ENCODE results near the gene KRCC1. TPM values are rescaled to one million over a fixed set of nuclear protein-coding genes. Genes with fewer than 3 reads are reported as not detected.
A peak's percentile ranks its signal among the peaks of the same experiment; 100 is the strongest.

Gene KRCC1
- total and polyA plus RNA-seq, 9 of the 15 experiments (the other 6 are each of a cell fraction or from before 2014, with no cell fraction given) = 1.9 to 6.0 (median 2.2) TPM

GRCh38 chr2:88055371-88056128 is at the start of gene KRCC1 (continued):
- no peak; the same call in 1 of the 2 replicates for TF ChIP-seq NKRF (IDR thresholded peaks at IDR 0.05; ENCODE audit: borderline replicate concordance)
- TF ChIP-seq FUS (optimal IDR thresholded peaks at IDR 0.05; ENCODE audit: low read depth, low read length) = peak; percentile 55
- TF ChIP-seq ZNF175 (CRISPR knock-in tag; IDR thresholded peaks at IDR 0.05; ENCODE audit: low read depth) = 0 out of 2 replicates have a peak, but pooled peaks have one; percentile 41
- no peak for TF ChIP-seq RHOXF2B (CRISPR knock-in tag; conservative IDR thresholded peaks at IDR 0.05)
- TF ChIP-seq ZEB2 (IDR thresholded peaks at IDR 0.05) = no peak
- no peak for TF ChIP-seq NFYB (IDR thresholded peaks at IDR 0.05; ENCODE audit: extremely low read depth, insufficient read length)
- no peak for TF ChIP-seq CBX8 (IDR thresholded peaks at IDR 0.05; ENCODE audit: borderline replicate concordance, extremely low read depth, low read depth, low read length, poor library complexity, severe bottlenecking)
- TF ChIP-seq CBFA2T2 (conservative IDR thresholded peaks at IDR 0.05) = no peak
- 0 out of 4 replicates have a peak, but pooled peaks of 1 of the 2 experiments have one; percentile 22 for TF ChIP-seq RCOR1 (IDR thresholded peaks at IDR 0.05; ENCODE audit: borderline replicate concordance in 1 of 2, low read depth in 2 of 2, low read length in 2 of 2)
- no peak for TF ChIP-seq ZC3H11A (IDR thresholded peaks at IDR 0.05; ENCODE audit: low read depth, low read length)
- TF ChIP-seq SUPT5H (IDR thresholded peaks at IDR 0.05) = peak; percentile 94
- no peak for TF ChIP-seq ZNF609 (CRISPR knock-in tag; IDR thresholded peaks at IDR 0.05; ENCODE audit: borderline replicate concordance)
